Measurements from ENCODE around the gene EZH2.

Gene EZH2

GRCh38 chr7:148901178-148901577 lies 17.1 kb upstream of the EZH2 start:
- no peaks in the 10 kb centered on the region for H3K36me3 ChIP-seq (ENCODE audit: control insufficient read depth in 2 of 2, insufficient read depth in 2 of 2, low read length in 2 of 2)
- no peaks in the 10 kb centered on the region for H3K4me1 ChIP-seq (ENCODE audit: control insufficient read depth, insufficient read depth, low read length)

GRCh38 chr7:148898845-148899484 lies 14.9 kb upstream of the EZH2 start:
- Histone ChIP-seq H3K27me3 (ENCODE audit: control insufficient read depth in 1 of 2, insufficient read depth in 2 of 2, low read length in 2 of 2) (peaks cover 9% of the 10 kb centered on the region in 2 donors), H3K27ac (ENCODE audit: low read length) (no peak overlapping the region), H3K9ac (ENCODE audit: low read length in 2 of 2) (no peak overlapping the region), H3K9me3 (ENCODE audit: control insufficient read depth in 2 of 2, low read length in 2 of 2) (no peaks in the 10 kb centered on the region), H3K36me3 (ENCODE audit: control insufficient read depth in 2 of 2, insufficient read depth in 2 of 2, low read length in 2 of 2) (no peaks in the 10 kb centered on the region), H3K4me1 (ENCODE audit: control insufficient read depth, insufficient read depth, low read length) (no peaks in the 10 kb centered on the region), H3K4me3 (ENCODE audit: low read length in 2 of 2) (no peak overlapping the region)

More at GRCh38 chr7:148901178-148901577, 17.1 kb upstream of the EZH2 start:
- H3K9me3 ChIP-seq (ENCODE audit: control insufficient read depth in 2 of 2, low read length in 2 of 2): no peaks in the 10 kb centered on the region
- no peak overlapping the region for H3K4me3 ChIP-seq (ENCODE audit: low read length in 2 of 2)
- peaks cover 0 to 7% of the 10 kb centered on the region in 2 donors for H3K27me3 ChIP-seq (ENCODE audit: control insufficient read depth in 1 of 2, insufficient read depth in 2 of 2, low read length in 2 of 2)
- H3K9ac ChIP-seq (ENCODE audit: low read length in 2 of 2): no peak overlapping the region
- no peak overlapping the region for H3K27ac ChIP-seq (ENCODE audit: low read length)

GRCh38 chr7:148894591-148894990 lies 10.5 kb upstream of the EZH2 start:
- Histone ChIP-seq H3K27ac (ENCODE audit: low read length) (no peak overlapping the region), H3K4me3 (ENCODE audit: low read length in 2 of 2) (no peak overlapping the region), H3K36me3 (ENCODE audit: control insufficient read depth in 2 of 2, insufficient read depth in 2 of 2, low read length in 2 of 2) (no peaks in the 10 kb centered on the region), H3K4me1 (ENCODE audit: control insufficient read depth, insufficient read depth, low read length) (no peaks in the 10 kb centered on the region), H3K9me3 (ENCODE audit: control insufficient read depth in 2 of 2, low read length in 2 of 2) (no peaks in the 10 kb centered on the region), H3K27me3 (ENCODE audit: control insufficient read depth in 1 of 2, insufficient read depth in 2 of 2, low read length in 2 of 2) (peaks cover 11% of the 10 kb centered on the region in 2 donors), H3K9ac (ENCODE audit: low read length in 2 of 2) (no peak overlapping the region)

GRCh38 chr7:148893071-148893470 lies 9.0 kb upstream of the EZH2 start:
- Histone ChIP-seq H3K4me1 (ENCODE audit: control insufficient read depth, insufficient read depth, low read length) (no peaks in the 10 kb centered on the region), H3K9me3 (ENCODE audit: control insufficient read depth in 2 of 2, low read length in 2 of 2) (no peaks in the 10 kb centered on the region), H3K36me3 (ENCODE audit: control insufficient read depth in 2 of 2, insufficient read depth in 2 of 2, low read length in 2 of 2) (no peaks in the 10 kb centered on the region), H3K4me3 (ENCODE audit: low read length in 2 of 2) (no peak overlapping the region), H3K27me3 (ENCODE audit: control insufficient read depth in 1 of 2, insufficient read depth in 2 of 2, low read length in 2 of 2) (peaks cover 8 to 11% of the 10 kb centered on the region in 2 donors), H3K27ac (ENCODE audit: low read length) (no peak overlapping the region), H3K9ac (ENCODE audit: low read length in 2 of 2) (no peak overlapping the region)

- H3K27ac ChIP-seq (ENCODE audit: low read length): no peak overlapping the region
- H3K9me3 ChIP-seq (ENCODE audit: control insufficient read depth in 2 of 2, low read length in 2 of 2): no peaks in the 10 kb centered on the region
- H3K9ac ChIP-seq (ENCODE audit: low read length in 2 of 2): no peak overlapping the region
- no peak overlapping the region for H3K4me3 ChIP-seq (ENCODE audit: low read length in 2 of 2)
- peaks cover 3% of the 10 kb centered on the region for H3K4me1 ChIP-seq (ENCODE audit: control insufficient read depth, insufficient read depth, low read length)
- no peaks in the 10 kb centered on the region for H3K36me3 ChIP-seq (ENCODE audit: control insufficient read depth in 2 of 2, insufficient read depth in 2 of 2, low read length in 2 of 2)
- no peaks in the 10 kb centered on the region for H3K27me3 ChIP-seq (ENCODE audit: control insufficient read depth in 1 of 2, insufficient read depth in 2 of 2, low read length in 2 of 2)
These were observed 4.2 kb upstream of the EZH2 start for GRCh38 chr7:148888300-148888699.

GRCh38 chr7:148886844-148887243 lies 2.8 kb upstream of the EZH2 start:
- H3K27ac ChIP-seq (ENCODE audit: low read length): no peak overlapping the region

GRCh38 chr7:148884299-148885022 lies 370 bp upstream of the EZH2 start:
- H3K9me3 ChIP-seq (ENCODE audit: control insufficient read depth in 2 of 2, low read length in 2 of 2): no peaks in the 10 kb centered on the region
- peak overlapping the region; percentile 23 to 76 for H3K9ac ChIP-seq (ENCODE audit: low read length in 2 of 2)
- H3K27ac ChIP-seq (ENCODE audit: low read length): peak overlapping the region; percentile 68
- no peaks in the 10 kb centered on the region for H3K36me3 ChIP-seq (ENCODE audit: control insufficient read depth in 2 of 2, insufficient read depth in 2 of 2, low read length in 2 of 2)
- H3K4me1 ChIP-seq (ENCODE audit: control insufficient read depth, insufficient read depth, low read length): peaks cover 3% of the 10 kb centered on the region
- H3K27me3 ChIP-seq (ENCODE audit: control insufficient read depth in 1 of 2, insufficient read depth in 2 of 2, low read length in 2 of 2): peaks cover 0 to 10% of the 10 kb centered on the region in 2 donors
- peak overlapping the region; percentile 57 to 79 for H3K4me3 ChIP-seq (ENCODE audit: low read length in 2 of 2)

More at GRCh38 chr7:148886844-148887243, 2.8 kb upstream of the EZH2 start:
- no peak overlapping the region for H3K4me3 ChIP-seq (ENCODE audit: low read length in 2 of 2)
- H3K9ac ChIP-seq (ENCODE audit: low read length in 2 of 2): no peak overlapping the region
- H3K27me3 ChIP-seq (ENCODE audit: control insufficient read depth in 1 of 2, insufficient read depth in 2 of 2, low read length in 2 of 2): peaks cover 0 to 10% of the 10 kb centered on the region in 2 donors
- H3K4me1 ChIP-seq (ENCODE audit: control insufficient read depth, insufficient read depth, low read length): peaks cover 3% of the 10 kb centered on the region
- no peaks in the 10 kb centered on the region for H3K36me3 ChIP-seq (ENCODE audit: control insufficient read depth in 2 of 2, insufficient read depth in 2 of 2, low read length in 2 of 2)
- H3K9me3 ChIP-seq (ENCODE audit: control insufficient read depth in 2 of 2, low read length in 2 of 2): no peaks in the 10 kb centered on the region

- H3K27me3 ChIP-seq (ENCODE audit: control insufficient read depth in 1 of 2, insufficient read depth in 2 of 2, low read length in 2 of 2): peaks cover 0 to 10% of the 10 kb centered on the region in 2 donors
- H3K27ac ChIP-seq (ENCODE audit: low read length): no peak overlapping the region
- no peaks in the 10 kb centered on the region for H3K9me3 ChIP-seq (ENCODE audit: control insufficient read depth in 2 of 2, low read length in 2 of 2)
- peak overlapping the region; percentile 64 to 79 for H3K4me3 ChIP-seq (ENCODE audit: low read length in 2 of 2)
- H3K9ac ChIP-seq (ENCODE audit: low read length in 2 of 2): peak overlapping the region; percentile 33 to 47
- H3K4me1 ChIP-seq (ENCODE audit: control insufficient read depth, insufficient read depth, low read length): peaks cover 3% of the 10 kb centered on the region
- H3K36me3 ChIP-seq (ENCODE audit: control insufficient read depth in 2 of 2, insufficient read depth in 2 of 2, low read length in 2 of 2): no peaks in the 10 kb centered on the region
These were observed 634 bp downstream of the EZH2 start for GRCh38 chr7:148883266-148884048.

- no peak overlapping the region for H3K27ac ChIP-seq (ENCODE audit: low read length)
These were observed 1.2 kb downstream of the EZH2 start for GRCh38 chr7:148882841-148883265.

GRCh38 chr7:148882192-148882591 lies 1.9 kb downstream of the EZH2 start:
- Histone ChIP-seq H3K4me3 (ENCODE audit: low read length in 2 of 2) (no peak overlapping the region), H3K9ac (ENCODE audit: low read length in 2 of 2) (no peak overlapping the region)

More at GRCh38 chr7:148882841-148883265, 1.2 kb downstream of the EZH2 start:
- H3K9ac ChIP-seq (ENCODE audit: low read length in 2 of 2): peak overlapping the region in 1 of 2 donors; percentile 26
- H3K4me3 ChIP-seq (ENCODE audit: low read length in 2 of 2): peak overlapping the region; percentile 64 to 79
- H3K4me1 ChIP-seq (ENCODE audit: control insufficient read depth, insufficient read depth, low read length): peaks cover 3% of the 10 kb centered on the region
- no peaks in the 10 kb centered on the region for H3K9me3 ChIP-seq (ENCODE audit: control insufficient read depth in 2 of 2, low read length in 2 of 2)
- H3K36me3 ChIP-seq (ENCODE audit: control insufficient read depth in 2 of 2, insufficient read depth in 2 of 2, low read length in 2 of 2): no peaks in the 10 kb centered on the region
- peaks cover 0 to 10% of the 10 kb centered on the region in 2 donors for H3K27me3 ChIP-seq (ENCODE audit: control insufficient read depth in 1 of 2, insufficient read depth in 2 of 2, low read length in 2 of 2)

More at GRCh38 chr7:148882192-148882591, 1.9 kb downstream of the EZH2 start:
- H3K9me3 ChIP-seq (ENCODE audit: control insufficient read depth in 2 of 2, low read length in 2 of 2): no peaks in the 10 kb centered on the region
- no peak overlapping the region for H3K27ac ChIP-seq (ENCODE audit: low read length)
- H3K27me3 ChIP-seq (ENCODE audit: control insufficient read depth in 1 of 2, insufficient read depth in 2 of 2, low read length in 2 of 2): peaks cover 0 to 10% of the 10 kb centered on the region in 2 donors
- peaks cover 3% of the 10 kb centered on the region for H3K4me1 ChIP-seq (ENCODE audit: control insufficient read depth, insufficient read depth, low read length)
- H3K36me3 ChIP-seq (ENCODE audit: control insufficient read depth in 2 of 2, insufficient read depth in 2 of 2, low read length in 2 of 2): no peaks in the 10 kb centered on the region

Data from stomach smooth muscle (tissue), 2 donors.